LNCAP (cell line): Measurements from ENCODE around the gene ABCC3.

ENCODE experiments used
- CTCF ChIP-seq: fragments of 450-650 bp; IDR thresholded peaks from 2 replicates; pipeline ENCODE4 v1.5.1; 2017; ENCODE audit warnings: mild to moderate bottlenecking

Gene ABCC3

DNA sequence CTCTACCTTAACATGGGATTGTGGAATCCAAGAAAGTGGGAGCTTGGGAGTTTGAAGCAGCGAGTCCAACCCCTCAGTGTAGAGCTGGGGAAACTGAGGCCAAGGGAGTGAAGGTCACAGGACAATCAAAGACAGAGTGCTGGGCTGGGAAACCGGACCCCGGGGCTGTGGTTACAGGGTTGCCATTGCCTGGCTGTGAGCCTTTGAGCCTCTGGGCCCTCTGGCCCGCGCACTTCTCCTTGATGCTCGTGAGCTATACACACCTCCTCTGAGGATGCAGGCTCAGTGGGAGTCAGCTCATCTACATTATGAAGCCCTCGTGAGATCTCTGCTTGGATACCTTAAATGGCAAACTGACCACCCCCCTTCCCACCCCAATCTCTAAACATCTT, 2.1 kb downstream of the ABCC3 start:
- no peak for TF ChIP-seq CTCF

DNA sequence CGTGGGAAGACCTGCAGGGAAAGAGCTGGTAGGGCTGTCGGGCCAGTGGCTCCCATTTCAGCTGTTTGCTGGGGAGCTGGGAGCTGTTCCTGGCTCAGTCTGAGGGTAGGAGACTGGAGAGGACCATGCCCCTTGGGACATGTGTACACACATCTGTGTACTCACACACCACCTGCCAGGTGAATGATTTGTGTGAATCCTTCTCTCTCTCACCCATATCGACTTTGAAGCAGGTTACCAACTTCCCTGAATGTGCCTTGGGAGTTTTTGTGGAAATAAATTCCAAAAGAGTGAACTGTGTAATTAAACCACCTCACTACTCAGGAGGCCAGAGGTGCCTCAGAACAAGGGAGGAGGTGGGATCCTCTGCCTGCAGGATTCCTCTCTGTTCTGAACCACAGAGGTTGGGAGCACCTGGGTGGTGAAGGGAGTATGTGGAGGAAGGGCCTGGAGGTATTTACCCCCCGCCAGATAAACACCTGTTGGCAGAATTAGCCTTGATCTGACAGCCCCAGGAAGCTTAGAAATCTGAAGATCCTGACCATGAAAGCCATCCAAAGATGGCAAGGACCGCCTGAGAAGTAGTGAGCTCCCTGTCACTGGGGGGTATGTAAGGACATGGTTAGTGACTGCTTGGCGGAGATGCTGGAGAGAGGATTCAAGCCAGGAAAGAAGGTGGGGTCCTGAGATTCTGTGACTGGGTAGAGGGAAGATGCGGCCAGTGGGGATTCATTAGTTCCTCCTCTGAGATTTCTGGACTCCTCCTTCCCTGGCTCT, 3.3 kb downstream of the ABCC3 start:
- TF ChIP-seq CTCF: no peak

- no peak for TF ChIP-seq CTCF
Measured at GRCh38 chr17:50638606-50638965, 3.9 kb downstream of the ABCC3 start.

DNA sequence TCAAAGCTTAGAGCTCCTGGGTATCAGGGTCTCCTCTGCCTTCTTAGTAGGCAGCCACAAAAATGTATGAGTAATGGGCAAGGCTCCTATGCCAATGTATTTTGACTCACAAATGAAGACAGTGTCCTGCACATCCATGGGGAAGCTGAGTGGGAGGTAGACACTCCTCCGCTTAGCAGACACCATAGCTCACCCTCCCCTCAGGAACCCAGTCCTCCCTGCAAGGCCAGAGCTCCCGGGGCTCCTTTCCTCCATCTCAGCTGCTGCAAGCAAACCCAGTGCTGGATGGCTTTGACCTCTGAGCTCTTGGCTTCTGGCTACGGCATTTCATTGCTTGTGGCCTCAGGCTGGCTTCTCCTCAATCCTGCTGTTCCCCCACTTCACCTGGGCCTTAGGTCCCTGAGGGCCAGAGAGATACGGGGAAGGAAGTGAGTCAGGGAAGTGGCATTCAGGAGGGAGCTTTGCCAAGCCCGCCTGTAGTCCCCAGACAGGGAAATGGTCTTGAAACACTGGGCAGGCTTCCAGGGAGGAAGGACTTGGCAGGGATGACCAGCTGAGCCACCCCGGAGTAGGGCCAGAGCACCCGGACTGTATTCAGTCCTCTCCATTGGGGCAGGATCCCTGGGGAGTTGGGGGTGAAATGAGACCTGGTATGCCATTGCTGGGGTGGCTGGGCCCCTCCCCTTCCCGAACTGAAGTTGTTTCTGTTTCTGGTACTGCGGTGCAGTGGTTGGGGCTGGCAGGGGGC, 4.5 kb downstream of the ABCC3 start:
- TF ChIP-seq CTCF: no peak

DNA sequence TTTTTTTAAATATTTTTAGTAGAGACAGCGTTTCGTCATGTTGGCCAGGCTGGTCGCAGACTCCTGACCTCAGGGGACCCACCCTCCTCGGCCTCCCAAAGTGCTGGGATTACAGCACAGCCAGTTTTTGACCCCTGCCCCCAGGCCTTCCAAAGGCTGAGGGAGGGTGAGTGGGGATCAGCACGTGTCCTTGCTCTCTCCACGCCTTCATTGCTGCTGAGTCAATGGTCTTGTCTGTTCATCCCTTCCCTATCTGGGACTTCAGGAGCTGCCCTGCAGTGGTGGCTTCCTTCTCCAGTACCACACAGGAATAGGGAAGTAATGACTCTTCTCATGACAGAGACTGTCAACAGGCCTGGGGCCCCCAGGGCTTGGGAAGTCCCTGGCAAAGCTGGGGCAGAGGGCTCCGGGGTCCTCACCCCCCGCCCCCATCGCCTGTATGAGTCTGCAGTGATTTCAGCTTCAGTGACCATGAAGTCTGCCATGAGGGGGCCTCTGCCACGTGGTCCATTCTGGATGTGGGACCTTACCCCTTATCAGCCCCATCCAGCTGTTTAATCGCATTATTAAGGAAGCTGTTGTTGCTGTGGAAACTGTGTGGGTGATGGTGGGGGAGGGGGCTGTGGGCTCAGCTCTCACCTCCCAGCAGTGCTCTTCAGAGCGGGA, 6.1 kb downstream of the ABCC3 start:
- TF ChIP-seq CTCF: no peak

GRCh38 chr17:50641357-50641756, 6.7 kb downstream of the ABCC3 start:
- no peak for TF ChIP-seq CTCF

DNA sequence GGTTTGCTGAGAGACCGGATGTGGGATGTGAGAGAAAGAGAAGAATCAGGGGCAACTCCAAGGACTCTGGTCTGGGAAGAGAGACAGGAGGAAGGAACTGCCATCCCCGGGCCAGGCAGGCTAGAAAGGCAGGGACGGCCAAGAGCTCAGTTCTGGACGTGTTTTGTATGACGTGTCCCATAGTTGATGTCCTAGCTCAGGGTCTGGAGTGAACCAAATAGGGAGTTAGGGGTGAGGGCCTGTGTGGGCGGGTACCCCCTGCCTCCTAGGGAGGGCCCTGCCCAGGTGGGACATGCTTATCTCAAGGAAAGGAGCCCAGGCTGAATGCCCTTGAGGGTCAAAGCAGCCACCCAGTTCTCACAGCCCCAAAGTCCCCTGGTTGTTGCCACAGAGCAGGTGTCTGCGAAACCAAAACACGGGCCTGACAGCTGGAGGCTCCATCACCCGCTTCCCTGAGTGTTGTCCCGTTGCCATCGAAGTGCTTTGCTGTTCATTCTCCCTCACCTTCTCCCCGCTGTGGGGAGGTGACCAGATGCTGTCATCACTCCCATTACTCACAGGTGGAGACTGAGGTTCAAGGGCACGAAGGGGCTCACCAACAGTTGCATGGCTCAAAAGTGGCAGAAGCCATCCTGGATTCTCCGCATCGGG, 7.5 kb downstream of the ABCC3 start:
- TF ChIP-seq CTCF: no peak
